Breast epithelium (tissue), 3 donors: ENCODE measurements around the gene THAP2.

Experiments used
- CTCF ChIP-seq, 3 donors: fragments of 450-650 bp; IDR thresholded peaks; one replicate each; pipeline ENCODE4 v1.5.1; 2016 to 2017; ENCODE audit warnings: antibody characterized with exemption in 3 of 3, mild to moderate bottlenecking in 3 of 3, moderate library complexity in 3 of 3
- POLR2A ChIP-seq: fragments of 450-650 bp; IDR thresholded peaks from one replicate; pipeline ENCODE4 v1.6.1; 2016; ENCODE audit warnings: antibody characterized with exemption, mild to moderate bottlenecking, moderate library complexity
- POLR2AphosphoS5 ChIP-seq, 3 donors: sonication (generic); formaldehyde crosslinking; IDR thresholded peaks; one replicate each; pipeline ENCODE4 v1.6.1; 2017; ENCODE audit warnings: antibody characterized with exemption in 3 of 3

GRCh38 chr12:71671816-71672215 lies 7.7 kb downstream of the THAP2 start:
- TF ChIP-seq CTCF (IDR thresholded peaks at IDR 0.05), result no peak
- TF ChIP-seq POLR2AphosphoS5 (IDR thresholded peaks at IDR 0.05), result no peak
- no peak for TF ChIP-seq POLR2A
